Midbrain (tissue), 1 donor: ENCODE measurements around the gene CPA5.
"Not testable (repeated sequence)": the region's sequence is repeated elsewhere in the genome, so short reads cannot be mapped to it uniquely, and the experiment has no call there.

Source experiments
- DNase-seq: peaks from one replicate; lab custom pipeline; 2025; lab: John Stamatoyannopoulos, UW

CPA5 gene

GRCh38 chr7:130344271-130344866, at the start of gene CPA5:
CPA5 (plus strand) TSS chr7:130344816; CDS start chr7:130346486, 1,670 bp downstream.
- no peak for DNase-seq

- DNase-seq = no peak
Measured at GRCh38 chr7:130296221-130296951, 48.2 kb upstream of the CPA5 start.

GRCh38 chr7:130297628-130298543, 46.7 kb upstream of the CPA5 start:
- no peak for DNase-seq

- no peak for DNase-seq
Measured at GRCh38 chr7:130298544-130299326, 45.9 kb upstream of the CPA5 start.

GRCh38 chr7:130299866-130300265, 44.8 kb upstream of the CPA5 start:
- no peak for DNase-seq

GRCh38 chr7:130301501-130302020, 43.1 kb upstream of the CPA5 start:
- no peak for DNase-seq

GRCh38 chr7:130302649-130303048, 42.0 kb upstream of the CPA5 start:
- no peak for DNase-seq

- no peak for DNase-seq
Measured at GRCh38 chr7:130303127-130303526, 41.5 kb upstream of the CPA5 start.

- no peak for DNase-seq
Measured at GRCh38 chr7:130303551-130303950, 41.1 kb upstream of the CPA5 start.

GRCh38 chr7:130303982-130304381, 40.6 kb upstream of the CPA5 start:
- DNase-seq = no peak

- DNase-seq = no peak
Measured at GRCh38 chr7:130304878-130305277, 39.7 kb upstream of the CPA5 start.

GRCh38 chr7:130305433-130306042, 39.1 kb upstream of the CPA5 start:
- no peak for DNase-seq

- DNase-seq = no peak
Measured at GRCh38 chr7:130309986-130310385, 34.6 kb upstream of the CPA5 start.

- no peak for DNase-seq
Measured at GRCh38 chr7:130314305-130314704, 30.3 kb upstream of the CPA5 start.

GRCh38 chr7:130319541-130319940, 25.1 kb upstream of the CPA5 start:
- no peak for DNase-seq

- DNase-seq = not testable (repeated sequence)
Measured at GRCh38 chr7:130321542-130322229, 22.9 kb upstream of the CPA5 start.

GRCh38 chr7:130322615-130323014, 22.0 kb upstream of the CPA5 start:
- no peak for DNase-seq

GRCh38 chr7:130324306-130324943, 20.2 kb upstream of the CPA5 start:
- no peak for DNase-seq

- no peak for DNase-seq
Measured at GRCh38 chr7:130329681-130330080, 14.9 kb upstream of the CPA5 start.
